Panc1 (cell line): ENCODE data around the gene LRRC36. TPM values are rescaled to one million over a fixed set of nuclear protein-coding genes. Genes with fewer than 3 reads are reported as not detected.

ENCODE experiments used
- ATAC-seq: fragments of 200-7000 bp; cut with Tn5 transposase; 2 replicates; pipeline ENCODE4 v1.9.1; 2020; ENCODE audit warnings: mild to moderate bottlenecking, moderate library complexity
- BruUV-seq: library from RNA; stranded (reverse); fragments of 400-500 nt; replicated peaks from 2 replicates; lab custom pipeline; 2021; lab: Mats Ljungman, UMichigan
- CTCF ChIA-PET: fragments of 300-600 bp; sonication (Branson Sonifier 250); formaldehyde crosslinking; loops from one replicate; lab custom pipeline; 2022; ENCODE audit warnings: antibody characterized with exemption; lab: Charles Lee
- POLR2A ChIA-PET: fragments of 300-600 bp; sonication (Branson Sonifier 250); formaldehyde crosslinking; loops from one replicate; lab custom pipeline; 2022; ENCODE audit warnings: antibody characterized with exemption; lab: Charles Lee
- DNase-seq: peaks from one replicate; pipeline ENCODE4 v3.0.0-alpha.2; 2010; ENCODE audit warnings: low read depth, low spot score
- H3K27ac ChIP-seq: 2 replicates; pipeline ENCODE4 v1.5.1; 2011; ENCODE audit warnings: mild to moderate bottlenecking, low read length, inconsistent platforms
- H3K27me3 ChIP-seq: fragments of 200-500 bp; sonication (Bioruptor generic); 2 replicates; pipeline ENCODE4 v1.6.0; 2014; ENCODE audit warnings: low read length, inconsistent platforms; ENCODE audit not compliant: control insufficient read depth, insufficient read depth
- H3K36me3 ChIP-seq: fragments of 200-500 bp; sonication (Bioruptor generic); 2 replicates; pipeline ENCODE4 v1.5.1; 2014; ENCODE audit warnings: inconsistent platforms, mild to moderate bottlenecking, low read length, moderate library complexity; ENCODE audit not compliant: control insufficient read depth, insufficient read depth
- H3K4me1 ChIP-seq: 2 replicates; pipeline ENCODE4 v1.5.1; 2011; ENCODE audit warnings: inconsistent platforms, mild to moderate bottlenecking, low read length, moderate library complexity; ENCODE audit not compliant: control insufficient read depth, insufficient read depth
- H3K4me3 ChIP-seq, 2 experiments: 2 replicates each; pipeline ENCODE4 v1.5.1; 2011 to 2012; ENCODE audit warnings: low read depth in 2 of 2, low read length in 2 of 2, mild to moderate bottlenecking in 2 of 2, inconsistent platforms in 1 of 2, moderate library complexity in 1 of 2
- H3K9me3 ChIP-seq: fragments of 200-500 bp; sonication (Bioruptor generic); 2 replicates; pipeline ENCODE4 v1.5.1; 2014; ENCODE audit warnings: low read depth, mild to moderate bottlenecking, inconsistent platforms, low read length, moderate library complexity; ENCODE audit not compliant: control insufficient read depth, insufficient read depth
- CTCF ChIP-seq: fragments of 450-650 bp; IDR thresholded peaks from 2 replicates; pipeline ENCODE4 v1.5.1; 2017; ENCODE audit warnings: mild to moderate bottlenecking
- POLR2AphosphoS5 ChIP-seq: IDR thresholded peaks from 2 replicates; pipeline ENCODE4 v1.6.1; 2012; ENCODE audit warnings: mild to moderate bottlenecking, low read depth, low read length, moderate library complexity
- REST ChIP-seq, 2 experiments: IDR thresholded peaks; 2 replicates each; pipeline ENCODE4 v1.6.1; 2011 to 2012; ENCODE audit warnings: low read depth in 2 of 2, control low read depth in 1 of 2, low read length in 1 of 2, mild to moderate bottlenecking in 1 of 2, moderate library complexity in 1 of 2; ENCODE audit not compliant: insufficient read depth in 1 of 2
- SIN3A ChIP-seq: IDR thresholded peaks from 2 replicates; pipeline ENCODE4 v1.6.1; 2012; ENCODE audit warnings: low read depth, mild to moderate bottlenecking, low read length, moderate library complexity, borderline replicate concordance; ENCODE audit not compliant: insufficient read depth
- TCF7L2 ChIP-seq: IDR thresholded peaks from 2 replicates; pipeline ENCODE4 v1.6.1; 2011; ENCODE audit warnings: mild to moderate bottlenecking, low read depth, low read length, inconsistent platforms
- in situ Hi-C: cut with HindIII; loops from 2 replicates; pipeline ENCODE4 v1.10.0; 2016; ENCODE audit warnings: low sequenced_read_pairs, low pct_unique_long_range_greater_than_20kb
- intact Hi-C: fragments of 100-400 bp; cut with micrococcal nuclease; formaldehyde crosslinking; loops from one replicate; pipeline ENCODE4 v1.10.0; 2022; ENCODE audit not compliant: unreplicated experiment
- total RNA-seq: library from RNA; stranded (reverse); gene quantifications from one replicate; pipeline ENCODE4 v1.2.1, GENCODE V29; 2021; ENCODE audit not compliant: unreplicated experiment

LRRC36 gene
- total RNA-seq, 1 experiment from 2014 or later = 0.54 TPM

DNA sequence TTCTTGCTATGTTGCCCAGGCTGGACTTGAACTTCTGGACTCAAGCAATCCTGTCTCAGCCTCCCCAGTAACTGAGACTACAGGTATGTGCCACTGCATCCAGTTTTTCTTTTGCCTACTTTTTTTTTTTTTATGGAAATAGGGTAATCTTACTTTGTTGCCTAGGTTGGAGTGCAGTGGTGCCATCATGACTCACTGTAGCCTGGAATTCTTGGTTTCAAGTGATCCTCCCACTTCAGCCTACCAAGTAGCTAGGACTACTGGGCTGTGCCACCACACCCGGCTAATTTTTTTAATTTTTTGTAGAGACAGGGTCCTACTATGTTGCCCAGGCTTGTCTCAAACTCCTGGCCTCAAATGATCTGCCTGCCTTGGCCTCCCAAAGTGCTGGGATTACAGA, 10.0 kb downstream of the LRRC36 start:
- in situ Hi-C loops (no loop called here), intact Hi-C loops (no loop called here)
- Histone ChIP-seq H3K4me3 (no peak overlapping the region), H3K27ac (no peak overlapping the region), H3K36me3 (no peaks in the 10 kb centered on the region), H3K9me3 (no peaks in the 10 kb centered on the region), H3K27me3 (no peaks in the 10 kb centered on the region), H3K4me1 (no peaks in the 10 kb centered on the region)
- ATAC-seq = no peak
- no peak for TF ChIP-seq POLR2AphosphoS5
- no peak for TF ChIP-seq REST (IDR thresholded peaks at IDR 0.05; ENCODE audit: insufficient read depth in 1 of 2, low read depth in 2 of 2, low read length in 1 of 2)
- no peak for TF ChIP-seq CTCF
- TF ChIP-seq TCF7L2 = no peak
- no peak for TF ChIP-seq SIN3A
- CTCF ChIA-PET = no interaction called here
- no TSS peak for BruUV-seq
- POLR2A ChIA-PET = no interaction called here
- DNase-seq = no peak

DNA sequence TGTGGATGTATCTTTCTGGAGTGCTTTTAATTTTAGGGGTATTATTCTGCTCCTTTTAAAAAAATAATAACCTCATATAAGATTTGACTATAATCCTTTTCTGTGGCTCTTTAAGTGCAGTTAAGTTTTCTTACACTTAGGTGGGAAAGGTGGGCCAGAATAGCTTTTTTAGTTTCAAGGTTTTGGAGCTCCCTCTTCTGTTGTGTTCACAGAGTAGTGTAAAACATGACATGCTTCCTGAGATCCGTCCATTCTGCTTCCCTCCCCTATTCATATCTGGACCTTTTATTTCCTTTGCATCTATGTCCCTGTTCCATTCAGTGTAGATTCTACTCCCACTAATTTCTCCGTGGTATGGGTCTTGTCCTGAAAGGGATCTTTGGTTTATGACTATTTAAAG, 12.8 kb downstream of the LRRC36 start:
- peak; percentile 65 for ATAC-seq
- no peak overlapping the region for H3K4me3 ChIP-seq
- in situ Hi-C loops (no loop called here), intact Hi-C loops (no loop called here)
- no peaks in the 10 kb centered on the region for H3K27me3 ChIP-seq
- BruUV-seq = no TSS peak
- TF ChIP-seq CTCF (no peak), REST (IDR thresholded peaks at IDR 0.05; ENCODE audit: insufficient read depth in 1 of 2, low read depth in 2 of 2, low read length in 1 of 2) (no peak)
- ChIA-PET POLR2A (interaction anchor here (0.7 kb wide), 1 partner anchor 86 kb away, joined by 3 read pairs; no protein-coding TSS in a partner anchor), CTCF (interaction anchor here (0.8 kb wide), 1 partner anchor 55 kb away, joined by 3 read pairs; no protein-coding TSS in a partner anchor)
- H3K36me3 ChIP-seq = no peaks in the 10 kb centered on the region
- DNase-seq = no peak
- H3K9me3 ChIP-seq = no peaks in the 10 kb centered on the region
- H3K27ac ChIP-seq = no peak overlapping the region
- H3K4me1 ChIP-seq = no peaks in the 10 kb centered on the region
